CD4-positive, alpha-beta memory T cell (primary cell): Measurements from ENCODE around the gene CDKAL1. TPM values are rescaled to one million over a fixed set of nuclear protein-coding genes. Genes with fewer than 3 reads are reported as not detected.

ENCODE experiments used
- CTCF ChIA-PET: fragments of 350-600 bp; sonication (Branson Sonifier 250); formaldehyde crosslinking; loops from one replicate; lab custom pipeline; 2021; ENCODE audit warnings: inconsistent platforms; ENCODE audit not compliant: partially characterized antibody; lab: Charles Lee
- POLR2A ChIA-PET: fragments of 350-600 bp; sonication (Branson Sonifier 250); formaldehyde crosslinking; loops from one replicate; lab custom pipeline; 2021; ENCODE audit not compliant: partially characterized antibody; lab: Charles Lee
- DNase-seq, 5 donors: peaks; one replicate each; pipeline versions ENCODE4 v3.0.0 to v3.0.0-alpha.2; 2020 to 2022; ENCODE audit warnings: mixed read lengths in 1 of 5
- H3K27ac ChIP-seq: one replicate; pipeline ENCODE4 v1.7.0; 2013; ENCODE audit warnings: low read depth, low read length
- H3K27me3 ChIP-seq: 2 replicates; pipeline ENCODE4 v1.7.0; 2013; ENCODE audit warnings: mild to moderate bottlenecking, low read length, moderate library complexity; ENCODE audit not compliant: insufficient read depth
- H3K36me3 ChIP-seq: 2 replicates; pipeline ENCODE4 v1.7.0; 2013; ENCODE audit warnings: mild to moderate bottlenecking, low read length, moderate library complexity; ENCODE audit not compliant: insufficient read depth
- H3K4me1 ChIP-seq: 2 replicates; pipeline ENCODE4 v1.7.0; 2013; ENCODE audit warnings: mild to moderate bottlenecking, low read length, moderate library complexity; ENCODE audit not compliant: insufficient read depth
- H3K4me3 ChIP-seq, 2 donors: one replicate each; pipeline ENCODE4 v1.7.0; 2013; ENCODE audit warnings: low read length in 2 of 2, mild to moderate bottlenecking in 1 of 2
- H3K9me3 ChIP-seq, 2 donors: one replicate each; pipeline ENCODE4 v1.7.0; 2013; ENCODE audit warnings: low read length in 2 of 2, control low read depth in 1 of 2; ENCODE audit not compliant: control insufficient read depth in 1 of 2
- H3K27ac Mint-ChIP-seq, 7 donors: one replicate each; pipeline ENCODE4 v1.8.0; 2020 to 2021; ENCODE audit warnings: mixed read lengths in 7 of 7, mild to moderate bottlenecking in 6 of 7, inconsistent platforms in 3 of 7, moderate library complexity in 3 of 7
- H3K27me3 Mint-ChIP-seq, 2 donors: one replicate each; pipeline ENCODE4 v1.8.0; 2020 to 2021; ENCODE audit warnings: mixed read lengths in 2 of 2
- H3K36me3 Mint-ChIP-seq, 2 donors: one replicate each; pipeline ENCODE4 v1.8.0; 2020 to 2021; ENCODE audit warnings: mixed read lengths in 2 of 2, inconsistent platforms in 1 of 2, mild to moderate bottlenecking in 1 of 2
- H3K4me1 Mint-ChIP-seq, 4 donors: one replicate each; pipeline ENCODE4 v1.8.0; 2020 to 2021; ENCODE audit warnings: mixed read lengths in 4 of 4, mild to moderate bottlenecking in 1 of 4
- H3K4me3 Mint-ChIP-seq, 8 donors: one replicate each; pipeline ENCODE4 v1.8.0; 2020 to 2021; ENCODE audit warnings: mixed read lengths in 8 of 8, mild to moderate bottlenecking in 7 of 8, moderate library complexity in 6 of 8, inconsistent platforms in 3 of 8
- H3K9me3 Mint-ChIP-seq, 8 donors: one replicate each; pipeline ENCODE4 v1.8.0; 2020 to 2021; ENCODE audit warnings: mixed read lengths in 8 of 8, mild to moderate bottlenecking in 5 of 8, inconsistent platforms in 3 of 8, moderate library complexity in 1 of 8
- intact Hi-C: fragments of 100-400 bp; cut with micrococcal nuclease; formaldehyde crosslinking; loops from one replicate; pipeline ENCODE4 v1.15.1; 2023
- polyA plus RNA-seq, 2 donors: library from polyadenylated mRNA; unstranded; fragments of 300-500 nt; fragmentation: Illumina TruSeq; gene quantifications; one replicate each; pipeline ENCODE4 v1.2.3, GENCODE V29; 2021
- total RNA-seq, 2 experiments: library from RNA; stranded (reverse); gene quantifications; one replicate each; pipeline ENCODE4 v1.2.3, GENCODE V29; 2021

CDKAL1 gene
- total and polyA plus RNA-seq, 4 experiments from 2014 or later = 22.3 to 41.8 (median 26.8) TPM

DNA sequence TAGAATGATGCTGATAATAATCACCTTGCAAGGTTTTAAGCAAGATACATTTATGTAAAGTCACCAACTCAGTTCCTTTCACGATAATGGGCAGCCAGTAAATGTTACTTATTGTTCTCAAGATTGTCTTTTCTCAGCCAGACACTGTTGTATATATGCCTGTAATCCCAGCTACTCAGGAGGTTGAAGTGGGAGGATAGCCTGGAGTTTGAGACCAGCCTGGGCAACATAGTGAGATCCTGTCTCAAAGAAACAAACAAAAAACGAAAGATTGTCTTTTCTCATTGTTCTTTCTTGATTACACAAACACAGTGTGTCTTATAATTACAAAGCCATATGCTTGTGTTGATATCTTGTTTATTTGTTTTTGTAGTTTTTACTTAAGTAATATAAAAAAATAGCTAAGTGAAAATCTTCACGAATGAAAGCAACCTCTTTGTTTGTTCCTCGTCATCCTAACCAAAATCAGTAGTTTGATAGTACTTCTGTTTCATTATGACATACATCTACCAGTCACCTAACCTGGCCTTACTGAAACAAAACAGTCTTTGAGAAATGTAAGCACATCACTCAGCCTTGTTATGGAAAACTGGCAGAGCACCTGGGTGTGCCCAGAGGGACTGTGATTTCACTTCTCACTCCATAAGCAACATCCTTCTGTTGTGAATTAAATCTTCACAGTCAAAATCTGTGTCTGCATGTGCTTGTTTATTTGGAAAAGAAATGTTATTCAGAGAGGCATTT, 623.1 kb downstream of the CDKAL1 start:
- H3K27me3 ChIP-seq = no peaks in the 10 kb centered on the region
- H3K9me3 Mint-ChIP-seq = no peaks in the 10 kb centered on the region
- H3K4me3 Mint-ChIP-seq = no peak overlapping the region
- H3K27me3 Mint-ChIP-seq = no peaks in the 10 kb centered on the region
- DNase-seq = no peak
- no peak overlapping the region for H3K27ac Mint-ChIP-seq
- H3K9me3 ChIP-seq = no peaks in the 10 kb centered on the region
- H3K27ac ChIP-seq = no peak overlapping the region
- peaks cover 0 to 3% (median 1%) of the 10 kb centered on the region in 4 donors for H3K4me1 Mint-ChIP-seq
- H3K36me3 Mint-ChIP-seq = peaks cover 2 to 6% of the 10 kb centered on the region in 2 donors
- H3K36me3 ChIP-seq = no peaks in the 10 kb centered on the region
- H3K4me3 ChIP-seq = no peak overlapping the region
- H3K4me1 ChIP-seq = no peaks in the 10 kb centered on the region
- CTCF ChIA-PET = interaction anchor here (1.4 kb wide), 1 partner anchor 8 kb away, joined by 5 read pairs; no protein-coding TSS in a partner anchor
- POLR2A ChIA-PET = no interaction called here
- intact Hi-C loops = no loop called here

GRCh38 chr6:21158149-21158548, 623.9 kb downstream of the CDKAL1 start:
- no peaks in the 10 kb centered on the region for H3K36me3 ChIP-seq
- intact Hi-C loops = no loop called here
- H3K4me1 Mint-ChIP-seq = peaks cover 0 to 3% (median 2%) of the 10 kb centered on the region in 4 donors
- H3K4me1 ChIP-seq = no peaks in the 10 kb centered on the region
- H3K9me3 ChIP-seq = no peaks in the 10 kb centered on the region
- no peak overlapping the region for H3K4me3 Mint-ChIP-seq
- peak overlapping the region in 1 of 7 donors; percentile 29 for H3K27ac Mint-ChIP-seq
- no peaks in the 10 kb centered on the region for H3K9me3 Mint-ChIP-seq
- peaks cover 2% of the 10 kb centered on the region in 2 donors for H3K36me3 Mint-ChIP-seq
- H3K4me3 ChIP-seq = no peak overlapping the region
- POLR2A ChIA-PET = no interaction called here
- no peak for DNase-seq
- no peak overlapping the region for H3K27ac ChIP-seq
- no peaks in the 10 kb centered on the region for H3K27me3 ChIP-seq
- CTCF ChIA-PET = no interaction called here
- no peaks in the 10 kb centered on the region for H3K27me3 Mint-ChIP-seq

- H3K9me3 Mint-ChIP-seq = no peaks in the 10 kb centered on the region
- Histone ChIP-seq H3K27me3 (no peaks in the 10 kb centered on the region), H3K36me3 (no peaks in the 10 kb centered on the region), H3K4me3 (no peak overlapping the region), H3K9me3 (no peaks in the 10 kb centered on the region), H3K27ac (no peak overlapping the region), H3K4me1 (no peaks in the 10 kb centered on the region)
- ChIA-PET CTCF (no interaction called here), POLR2A (no interaction called here)
- H3K4me1 Mint-ChIP-seq = peaks cover under 1 to 8% (median 4%) of the 10 kb centered on the region in 4 donors
- intact Hi-C loops = no loop called here
- H3K36me3 Mint-ChIP-seq = peaks cover 2% of the 10 kb centered on the region in 2 donors
- no peak overlapping the region for H3K27ac Mint-ChIP-seq
- H3K27me3 Mint-ChIP-seq = no peaks in the 10 kb centered on the region
- no peak for DNase-seq
- H3K4me3 Mint-ChIP-seq = no peak overlapping the region
Measured at GRCh38 chr6:21158873-21159272, 624.6 kb downstream of the CDKAL1 start.

DNA sequence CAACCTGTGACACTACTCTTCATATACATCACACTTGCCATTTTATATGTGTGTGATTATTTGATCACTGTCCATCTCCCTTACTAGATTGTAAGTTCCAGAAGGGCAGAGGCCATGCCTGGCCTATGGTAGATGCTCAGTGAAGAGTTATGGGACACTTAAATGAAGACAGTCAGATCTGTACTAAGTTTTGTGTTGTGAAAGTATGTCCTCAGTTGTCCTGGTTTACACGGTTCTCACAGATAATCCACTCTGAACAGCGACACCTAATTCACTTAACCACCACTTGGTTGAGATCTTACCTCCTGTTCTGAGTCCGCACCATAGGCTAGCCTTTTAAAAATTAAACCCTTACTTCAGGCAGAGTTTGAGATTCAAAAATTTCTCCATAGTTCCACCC, 625.2 kb downstream of the CDKAL1 start:
- Mint-ChIP-seq H3K27ac (peak overlapping the region in 1 of 7 donors; percentile 51), H3K36me3 (peaks cover 2% of the 10 kb centered on the region in 2 donors), H3K4me3 (no peak overlapping the region), H3K4me1 (peaks cover 7 to 11% (median 7%) of the 10 kb centered on the region in 4 donors), H3K27me3 (no peaks in the 10 kb centered on the region), H3K9me3 (no peaks in the 10 kb centered on the region)
- Histone ChIP-seq H3K4me1 (peaks cover 3% of the 10 kb centered on the region), H3K27me3 (no peaks in the 10 kb centered on the region), H3K4me3 (no peak overlapping the region), H3K36me3 (no peaks in the 10 kb centered on the region), H3K27ac (no peak overlapping the region), H3K9me3 (no peaks in the 10 kb centered on the region)
- intact Hi-C loops = no loop called here
- DNase-seq = no peak
- ChIA-PET CTCF (no interaction called here), POLR2A (no interaction called here)

GRCh38 chr6:21161707-21162106, 627.5 kb downstream of the CDKAL1 start:
- intact Hi-C loops = no loop called here
- Mint-ChIP-seq H3K4me3 (no peak overlapping the region), H3K27me3 (no peaks in the 10 kb centered on the region), H3K9me3 (no peaks in the 10 kb centered on the region), H3K27ac (no peak overlapping the region), H3K4me1 (peaks cover 8 to 18% (median 11%) of the 10 kb centered on the region in 4 donors), H3K36me3 (peaks cover 2 to 4% of the 10 kb centered on the region in 2 donors)
- H3K27me3 ChIP-seq = no peaks in the 10 kb centered on the region
- H3K27ac ChIP-seq = no peak overlapping the region
- H3K4me3 ChIP-seq = no peak overlapping the region
- no peak for DNase-seq
- H3K36me3 ChIP-seq = no peaks in the 10 kb centered on the region
- peaks cover 6% of the 10 kb centered on the region for H3K4me1 ChIP-seq
- H3K9me3 ChIP-seq = no peaks in the 10 kb centered on the region
- POLR2A ChIA-PET = no interaction called here
- CTCF ChIA-PET = no interaction called here

- Histone ChIP-seq H3K9me3 (no peaks in the 10 kb centered on the region), H3K4me1 (peaks cover 6% of the 10 kb centered on the region), H3K36me3 (no peaks in the 10 kb centered on the region), H3K4me3 (no peak overlapping the region), H3K27ac (no peak overlapping the region), H3K27me3 (no peaks in the 10 kb centered on the region)
- Mint-ChIP-seq H3K9me3 (no peaks in the 10 kb centered on the region), H3K36me3 (peaks cover 6 to 8% of the 10 kb centered on the region in 2 donors), H3K27ac (no peak overlapping the region), H3K4me1 (peaks cover 8 to 18% (median 11%) of the 10 kb centered on the region in 4 donors), H3K4me3 (no peak overlapping the region), H3K27me3 (no peaks in the 10 kb centered on the region)
- intact Hi-C loops = no loop called here
- ChIA-PET CTCF (no interaction called here), POLR2A (no interaction called here)
- no peak for DNase-seq
Measured at GRCh38 chr6:21163110-21163837, 629.0 kb downstream of the CDKAL1 start.

DNA sequence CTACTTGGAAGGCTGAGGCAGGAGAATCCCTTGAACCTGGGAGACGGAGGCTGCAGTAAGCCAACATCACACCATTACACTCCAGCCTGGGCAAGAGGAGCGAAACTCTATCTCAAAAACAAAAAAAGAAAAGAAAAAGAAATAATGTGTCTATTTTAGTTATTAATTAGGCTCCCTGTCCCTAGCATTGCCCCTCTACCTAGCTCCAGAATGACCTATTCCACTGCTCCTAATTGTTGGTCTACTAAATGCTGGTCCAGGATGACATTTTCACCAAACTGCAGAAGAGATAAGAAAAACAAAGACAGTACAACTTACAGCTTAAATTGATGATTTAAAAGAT, 629.6 kb downstream of the CDKAL1 start:
- H3K27ac Mint-ChIP-seq = no peak overlapping the region
- DNase-seq = no peak
- H3K36me3 Mint-ChIP-seq = peaks cover 8 to 10% of the 10 kb centered on the region in 2 donors
- ChIA-PET POLR2A (no interaction called here), CTCF (no interaction called here)
- no peaks in the 10 kb centered on the region for H3K36me3 ChIP-seq
- no peaks in the 10 kb centered on the region for H3K9me3 ChIP-seq
- peaks cover 6% of the 10 kb centered on the region for H3K4me1 ChIP-seq
- H3K27me3 Mint-ChIP-seq = no peaks in the 10 kb centered on the region
- H3K4me1 Mint-ChIP-seq = peaks cover 8 to 18% (median 12%) of the 10 kb centered on the region in 4 donors
- H3K27me3 ChIP-seq = no peaks in the 10 kb centered on the region
- H3K9me3 Mint-ChIP-seq = no peaks in the 10 kb centered on the region
- no peak overlapping the region for H3K27ac ChIP-seq
- intact Hi-C loops = no loop called here
- H3K4me3 Mint-ChIP-seq = no peak overlapping the region
- H3K4me3 ChIP-seq = no peak overlapping the region
